NB4 (cell line): ENCODE data around the gene RTP3.

Source experiments
- POLR2A ChIP-seq: IDR thresholded peaks from 2 replicates; pipeline ENCODE4 v1.6.1; 2011; ENCODE audit warnings: mild to moderate bottlenecking; ENCODE audit not compliant: insufficient read length; ENCODE audit errors: extremely low read depth
- TF ChIP-seq, protein P1 (sequence below): IDR thresholded peaks from one replicate; pipeline ENCODE4 v1.5.1; 2012; ENCODE audit warnings: low read depth, low read length
- TF ChIP-seq, protein P2 (sequence below): IDR thresholded peaks from 2 replicates; pipeline ENCODE4 v1.6.1; 2011; ENCODE audit warnings: low read depth, low read length

DNA sequence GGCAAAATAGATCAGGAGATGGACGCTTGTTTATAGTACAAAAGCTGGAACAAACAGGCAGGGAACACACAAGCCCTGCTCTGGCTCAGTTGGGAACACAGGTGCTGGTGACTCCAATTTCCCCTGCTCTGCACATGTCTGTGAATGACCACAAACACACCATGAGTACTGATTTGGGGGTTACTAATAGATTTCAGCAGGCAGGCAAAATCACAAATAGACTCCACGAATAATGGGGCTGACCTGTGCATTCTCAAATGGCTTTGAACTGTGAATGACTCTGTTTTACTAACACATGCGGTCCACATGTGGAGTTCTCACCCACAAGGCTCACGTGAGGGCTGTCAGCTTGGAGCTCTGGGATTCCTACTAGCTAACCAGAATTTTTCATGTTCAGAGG is 3.9 kb downstream of the RTP3 start:
- TF ChIP-seq, protein P1, sequence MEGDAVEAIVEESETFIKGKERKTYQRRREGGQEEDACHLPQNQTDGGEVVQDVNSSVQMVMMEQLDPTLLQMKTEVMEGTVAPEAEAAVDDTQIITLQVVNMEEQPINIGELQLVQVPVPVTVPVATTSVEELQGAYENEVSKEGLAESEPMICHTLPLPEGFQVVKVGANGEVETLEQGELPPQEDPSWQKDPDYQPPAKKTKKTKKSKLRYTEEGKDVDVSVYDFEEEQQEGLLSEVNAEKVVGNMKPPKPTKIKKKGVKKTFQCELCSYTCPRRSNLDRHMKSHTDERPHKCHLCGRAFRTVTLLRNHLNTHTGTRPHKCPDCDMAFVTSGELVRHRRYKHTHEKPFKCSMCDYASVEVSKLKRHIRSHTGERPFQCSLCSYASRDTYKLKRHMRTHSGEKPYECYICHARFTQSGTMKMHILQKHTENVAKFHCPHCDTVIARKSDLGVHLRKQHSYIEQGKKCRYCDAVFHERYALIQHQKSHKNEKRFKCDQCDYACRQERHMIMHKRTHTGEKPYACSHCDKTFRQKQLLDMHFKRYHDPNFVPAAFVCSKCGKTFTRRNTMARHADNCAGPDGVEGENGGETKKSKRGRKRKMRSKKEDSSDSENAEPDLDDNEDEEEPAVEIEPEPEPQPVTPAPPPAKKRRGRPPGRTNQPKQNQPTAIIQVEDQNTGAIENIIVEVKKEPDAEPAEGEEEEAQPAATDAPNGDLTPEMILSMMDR: no peak
- TF ChIP-seq, protein P2, sequence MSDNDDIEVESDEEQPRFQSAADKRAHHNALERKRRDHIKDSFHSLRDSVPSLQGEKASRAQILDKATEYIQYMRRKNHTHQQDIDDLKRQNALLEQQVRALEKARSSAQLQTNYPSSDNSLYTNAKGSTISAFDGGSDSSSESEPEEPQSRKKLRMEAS: no peak
- TF ChIP-seq POLR2A: no peak
